ACHN (cell line): ENCODE measurements around the gene FOXJ3.

Experiments
- DNase-seq: peaks from one replicate; pipeline ENCODE4 v3.0.0-alpha.2; 2015
- in situ Hi-C: cut with HindIII; loops from 2 replicates; pipeline ENCODE4 v1.10.0; 2017; ENCODE audit warnings: low sequenced_read_pairs, low pct_ligation_motif_present, low pct_unique_long_range_greater_than_20kb

The FOXJ3 gene

GRCh38 chr1:42163536-42164503 lies 171.2 kb downstream of the FOXJ3 start:
- DNase-seq = no peak
- in situ Hi-C loops = no loop called here

- in situ Hi-C loops = no loop called here
- DNase-seq = no peak
Observed at GRCh38 chr1:42163114-42163513, 171.9 kb downstream of the FOXJ3 start.

GRCh38 chr1:42162181-42162580 lies 172.9 kb downstream of the FOXJ3 start:
- no peak for DNase-seq

GRCh38 chr1:42158189-42158588 lies 176.8 kb downstream of the FOXJ3 start:
- DNase-seq = no peak
- in situ Hi-C loops = no loop called here

More at GRCh38 chr1:42162181-42162580, 172.9 kb downstream of the FOXJ3 start:
- in situ Hi-C loops = no loop called here

- DNase-seq = no peak
Observed at GRCh38 chr1:42157667-42158066, 177.4 kb downstream of the FOXJ3 start.

GRCh38 chr1:42155362-42155761 lies 179.7 kb downstream of the FOXJ3 start:
- in situ Hi-C loops = no loop called here
- no peak for DNase-seq

More at GRCh38 chr1:42157667-42158066, 177.4 kb downstream of the FOXJ3 start:
- in situ Hi-C loops = no loop called here

GRCh38 chr1:42154685-42155084 lies 180.3 kb downstream of the FOXJ3 start:
- in situ Hi-C loops = no loop called here
- no peak for DNase-seq

- in situ Hi-C loops = no loop called here
Observed at GRCh38 chr1:42153624-42154023, 181.4 kb downstream of the FOXJ3 start.

GRCh38 chr1:42152907-42153600 lies 182.0 kb downstream of the FOXJ3 start, which contains the start of gene GUCA2B:
TSS of gene GUCA2B (plus strand) at chr1:42153410. CDS start at chr1:42153451, 41 bp downstream.
- no peak for DNase-seq
- in situ Hi-C loops = no loop called here

More at GRCh38 chr1:42153624-42154023, 181.4 kb downstream of the FOXJ3 start:
- DNase-seq = no peak

GRCh38 chr1:42152119-42152518 lies 182.9 kb downstream of the FOXJ3 start:
- in situ Hi-C loops = no loop called here
- DNase-seq = no peak

- no peak for DNase-seq
- in situ Hi-C loops = no loop called here
Observed at GRCh38 chr1:42150651-42151050, 184.4 kb downstream of the FOXJ3 start.

GRCh38 chr1:42148166-42148565 lies 186.9 kb downstream of the FOXJ3 start:
- in situ Hi-C loops = no loop called here
- no peak for DNase-seq

GRCh38 chr1:42146626-42147320 lies 188.3 kb downstream of the FOXJ3 start:
- peak; percentile 51 for DNase-seq
- in situ Hi-C loops = no loop called here

- in situ Hi-C loops = no loop called here
Observed at GRCh38 chr1:42145764-42146625, 189.0 kb downstream of the FOXJ3 start.

GRCh38 chr1:42145389-42145716 lies 189.7 kb downstream of the FOXJ3 start:
- no peak for DNase-seq
- in situ Hi-C loops = no loop called here

More at GRCh38 chr1:42145764-42146625, 189.0 kb downstream of the FOXJ3 start:
- no peak for DNase-seq

- in situ Hi-C loops = no loop called here
- no peak for DNase-seq
Observed at GRCh38 chr1:42144711-42145388, 190.2 kb downstream of the FOXJ3 start.

GRCh38 chr1:42143896-42144710 lies 190.9 kb downstream of the FOXJ3 start:
- no peak for DNase-seq
- in situ Hi-C loops = no loop called here
